Activated CD4-positive, alpha-beta memory T cell treated with anti-CD3 and anti-CD28 coated beads, Interleukin-2, amount 10 ng/mL, durations not matched to agents 7 days and 5 days (primary cell): ENCODE results near the gene TRAPPC14. TPM values are rescaled to one million over a fixed set of nuclear protein-coding genes. Genes with fewer than 3 reads are reported as not detected.

Experiments used
- CTCF ChIA-PET: fragments of 350-600 bp; sonication (Branson Sonifier 250); formaldehyde crosslinking; loops from one replicate; lab custom pipeline; 2021; ENCODE audit warnings: antibody characterized with exemption, inconsistent platforms; lab: Charles Lee
- POLR2A ChIA-PET: fragments of 350-600 bp; sonication (Branson Sonifier 250); formaldehyde crosslinking; loops from one replicate; lab custom pipeline; 2021; ENCODE audit warnings: antibody characterized with exemption; lab: Charles Lee
- DNase-seq: peaks from one replicate; pipeline ENCODE4 v3.0.0-alpha.2; 2020
- H3K27ac Mint-ChIP-seq: one replicate; pipeline ENCODE4 v1.8.0; 2021; ENCODE audit warnings: mild to moderate bottlenecking, mixed read lengths
- H3K27me3 Mint-ChIP-seq: one replicate; pipeline ENCODE4 v1.8.0; 2021; ENCODE audit warnings: mixed read lengths
- H3K36me3 Mint-ChIP-seq: one replicate; pipeline ENCODE4 v1.8.0; 2021; ENCODE audit warnings: low read depth, mixed read lengths
- H3K4me1 Mint-ChIP-seq: one replicate; pipeline ENCODE4 v1.8.0; 2021; ENCODE audit warnings: mixed read lengths
- H3K4me3 Mint-ChIP-seq: one replicate; pipeline ENCODE4 v1.8.0; 2021; ENCODE audit warnings: mild to moderate bottlenecking, mixed read lengths
- H3K9me3 Mint-ChIP-seq: one replicate; pipeline ENCODE4 v1.8.0; 2021; ENCODE audit warnings: mixed read lengths
- total RNA-seq, 2 experiments: library from RNA; stranded (reverse); gene quantifications; one replicate each; pipeline ENCODE4 v1.2.3, GENCODE V29; 2021

Gene TRAPPC14
- total RNA-seq, 2 experiments from 2014 or later = 37.8 to 41.2 TPM

DNA sequence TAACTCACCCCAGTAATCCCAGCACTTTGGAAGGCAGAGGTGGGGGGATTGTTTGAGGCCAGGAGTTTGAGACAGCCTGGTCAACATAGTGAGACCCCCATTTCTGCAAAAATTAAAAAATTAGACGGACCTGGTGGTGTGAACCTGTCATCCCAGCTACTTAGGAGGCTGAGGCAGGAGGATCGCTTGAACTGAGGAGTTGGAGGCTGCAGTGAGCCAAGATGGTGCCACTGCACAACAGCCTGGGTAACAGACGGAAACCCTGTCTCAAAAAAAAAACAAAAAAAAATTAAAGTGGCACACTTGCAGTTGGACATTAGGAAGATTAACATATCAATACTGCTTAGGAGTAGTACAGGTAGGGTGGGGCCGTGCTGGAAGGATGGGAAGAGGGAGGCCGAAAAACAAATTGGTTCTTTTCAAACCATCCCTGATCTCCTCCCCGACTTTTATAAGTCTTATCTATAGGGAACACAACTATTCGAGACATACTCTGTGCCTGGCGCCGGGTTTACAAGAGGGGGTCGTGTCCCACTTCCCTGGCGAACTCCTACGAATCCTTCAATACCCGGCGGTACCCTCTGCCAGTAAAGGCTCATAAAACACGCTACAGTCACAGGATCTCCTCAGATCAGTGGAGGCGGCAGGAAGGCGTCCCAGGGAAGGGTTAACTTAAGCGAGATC lies 40.0 kb downstream of the TRAPPC14 start:
- CTCF ChIA-PET = interaction anchor here (0.7 kb wide), 1 partner anchor 69 kb away, joined by 3 read pairs; no protein-coding TSS in a partner anchor
- no peaks in the 10 kb centered on the region for H3K9me3 Mint-ChIP-seq
- no peak for DNase-seq

GRCh38 chr7:100115026-100115425 lies 43.5 kb downstream of the TRAPPC14 start:
- no peaks in the 10 kb centered on the region for H3K9me3 Mint-ChIP-seq
- POLR2A ChIA-PET = interaction anchor here (1.3 to 5.3 kb wide), 2 partner anchors 11 to 14 kb away, joined by 6 to 32 read pairs; partner anchors contain the start of genes AP4M1, MBLAC1 and MCM7
- H3K4me3 Mint-ChIP-seq = no peak overlapping the region
- H3K36me3 Mint-ChIP-seq = peaks cover 34% of the 10 kb centered on the region
- CTCF ChIA-PET = no interaction called here
- H3K27me3 Mint-ChIP-seq = no peaks in the 10 kb centered on the region
- peaks cover 13% of the 10 kb centered on the region for H3K4me1 Mint-ChIP-seq
- no peak overlapping the region for H3K27ac Mint-ChIP-seq
- no peak for DNase-seq

More for the DNA sequence above, 40.0 kb downstream of the TRAPPC14 start:
- H3K27me3 Mint-ChIP-seq = no peaks in the 10 kb centered on the region
- peaks cover 29% of the 10 kb centered on the region for H3K4me1 Mint-ChIP-seq
- peak overlapping the region; percentile 82 for H3K27ac Mint-ChIP-seq
- POLR2A ChIA-PET = interaction anchor here (1.4 kb wide), 1 partner anchor 17 kb away, joined by 5 read pairs; the partner anchor contains the start of genes AP4M1 and MCM7
- peaks cover 24% of the 10 kb centered on the region for H3K36me3 Mint-ChIP-seq
- peak overlapping the region; percentile 86 for H3K4me3 Mint-ChIP-seq

DNA sequence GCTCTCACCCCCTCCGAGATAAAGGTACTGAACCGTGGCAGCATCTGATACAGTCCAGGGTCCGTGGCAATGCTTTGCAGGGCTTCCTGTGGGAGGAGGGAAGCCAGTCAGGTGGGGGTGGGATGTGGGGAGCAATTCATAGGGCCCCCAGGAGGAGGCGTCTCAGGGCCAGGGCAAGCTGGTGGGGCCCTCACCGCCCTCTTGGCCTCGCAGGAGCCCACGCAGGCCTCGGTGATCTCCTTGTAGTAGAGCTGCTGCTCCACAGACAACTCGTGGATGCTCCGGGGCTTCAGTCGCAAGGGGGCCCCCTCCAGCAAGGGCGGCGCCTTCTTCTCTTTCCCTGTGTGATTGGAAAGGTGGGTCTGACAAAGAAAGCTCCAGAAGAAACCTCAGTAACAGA lies 46.6 kb downstream of the TRAPPC14 start:
- Mint-ChIP-seq H3K9me3 (no peaks in the 10 kb centered on the region), H3K4me3 (no peak overlapping the region), H3K27ac (no peak overlapping the region), H3K36me3 (peaks cover 52% of the 10 kb centered on the region), H3K4me1 (peaks cover 2% of the 10 kb centered on the region), H3K27me3 (no peaks in the 10 kb centered on the region)
- CTCF ChIA-PET = interaction anchor here (2.6 kb wide), 1 partner anchor 21 kb away, joined by 7 read pairs; no protein-coding TSS in a partner anchor
- DNase-seq = no peak
- POLR2A ChIA-PET = interaction anchor here (0.7 to 5.3 kb wide), 3 partner anchors 8 to 17 kb away, joined by 3 to 32 read pairs (median 3); partner anchors contain the start of genes AP4M1 and MCM7

DNA sequence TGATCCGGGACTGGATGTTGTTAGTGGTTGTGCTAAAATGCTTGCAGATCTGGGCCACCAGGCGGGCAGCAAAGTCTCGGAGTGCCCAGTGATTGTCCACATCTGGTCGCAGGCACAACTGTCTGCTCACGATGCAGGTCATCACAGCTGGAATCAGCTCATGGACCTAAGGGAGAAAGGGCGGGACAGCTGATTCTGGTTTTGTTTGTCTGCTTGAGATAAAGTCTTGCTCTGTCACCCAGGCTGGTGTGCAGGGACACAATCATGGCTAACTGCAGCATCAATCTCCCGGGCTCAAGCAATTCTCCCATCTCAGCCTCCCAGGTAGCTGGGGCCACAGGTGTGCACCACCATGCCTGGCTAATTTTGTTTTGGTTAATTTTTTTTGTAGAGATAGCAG lies 47.4 kb downstream of the TRAPPC14 start:
- no peak for DNase-seq
- no peak overlapping the region for H3K4me3 Mint-ChIP-seq
- peaks cover 52% of the 10 kb centered on the region for H3K36me3 Mint-ChIP-seq
- POLR2A ChIA-PET = interaction anchor here (1.4 to 5.3 kb wide), 2 partner anchors 9 to 10 kb away, joined by 3 to 32 read pairs; partner anchors contain the start of genes AP4M1 and MCM7
- H3K4me1 Mint-ChIP-seq = no peaks in the 10 kb centered on the region
- no peak overlapping the region for H3K27ac Mint-ChIP-seq
- CTCF ChIA-PET = interaction anchor here (0.5 to 2.6 kb wide), 2 partner anchors 15 to 22 kb away, joined by 3 to 7 read pairs; no protein-coding TSS in a partner anchor
- no peaks in the 10 kb centered on the region for H3K27me3 Mint-ChIP-seq
- no peaks in the 10 kb centered on the region for H3K9me3 Mint-ChIP-seq

- ChIA-PET CTCF (no interaction called here), POLR2A (no interaction called here)
- H3K36me3 Mint-ChIP-seq = peaks cover 56% of the 10 kb centered on the region
- no peaks in the 10 kb centered on the region for H3K9me3 Mint-ChIP-seq
- no peak overlapping the region for H3K27ac Mint-ChIP-seq
- DNase-seq = no peak
- H3K4me1 Mint-ChIP-seq = no peaks in the 10 kb centered on the region
- H3K27me3 Mint-ChIP-seq = no peaks in the 10 kb centered on the region
- no peak overlapping the region for H3K4me3 Mint-ChIP-seq
Observed at GRCh38 chr7:100109521-100110163, 48.9 kb downstream of the TRAPPC14 start.

- Mint-ChIP-seq H3K9me3 (no peaks in the 10 kb centered on the region), H3K4me3 (no peak overlapping the region), H3K27ac (no peak overlapping the region), H3K36me3 (peaks cover 58% of the 10 kb centered on the region), H3K4me1 (peaks cover 6% of the 10 kb centered on the region), H3K27me3 (no peaks in the 10 kb centered on the region)
- DNase-seq = no peak
- ChIA-PET CTCF (no interaction called here), POLR2A (no interaction called here)
Observed at GRCh38 chr7:100107890-100108289, 50.6 kb downstream of the TRAPPC14 start.

DNA sequence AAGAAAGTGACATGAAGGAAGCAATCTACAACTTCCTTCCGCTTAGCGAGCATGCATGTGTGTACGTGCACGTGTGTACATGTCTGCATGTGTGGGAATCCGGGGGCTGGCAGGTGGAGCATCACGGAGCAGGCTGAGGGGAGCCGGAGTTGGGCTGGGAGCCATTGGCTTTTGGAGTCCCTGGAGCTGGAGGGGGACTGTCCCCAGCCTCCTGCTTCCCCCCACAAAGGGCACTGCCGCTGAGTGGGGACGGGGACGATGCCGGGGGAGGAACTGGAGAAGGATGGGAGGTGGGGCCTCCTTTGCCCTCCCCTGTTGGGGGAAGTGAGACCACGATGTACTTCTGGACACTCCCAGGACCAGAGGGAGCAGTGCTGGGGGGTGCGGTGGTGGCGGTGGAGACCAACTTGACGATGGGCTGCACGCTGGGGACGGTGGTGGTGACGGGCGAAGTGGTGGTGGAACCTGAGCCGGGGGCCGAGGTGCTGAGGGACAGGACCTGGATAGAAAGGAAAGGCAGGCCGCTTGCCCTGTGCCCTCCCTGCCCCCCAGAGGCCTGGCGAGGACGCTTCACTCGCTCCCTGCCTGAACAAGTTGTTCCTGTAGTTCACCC lies 51.3 kb downstream of the TRAPPC14 start:
- CTCF ChIA-PET = no interaction called here
- Mint-ChIP-seq H3K4me3 (no peak overlapping the region), H3K27me3 (no peaks in the 10 kb centered on the region), H3K9me3 (no peaks in the 10 kb centered on the region), H3K27ac (no peak overlapping the region), H3K36me3 (peaks cover 54% of the 10 kb centered on the region), H3K4me1 (peaks cover 12% of the 10 kb centered on the region)
- DNase-seq = no peak
- POLR2A ChIA-PET = no interaction called here

DNA sequence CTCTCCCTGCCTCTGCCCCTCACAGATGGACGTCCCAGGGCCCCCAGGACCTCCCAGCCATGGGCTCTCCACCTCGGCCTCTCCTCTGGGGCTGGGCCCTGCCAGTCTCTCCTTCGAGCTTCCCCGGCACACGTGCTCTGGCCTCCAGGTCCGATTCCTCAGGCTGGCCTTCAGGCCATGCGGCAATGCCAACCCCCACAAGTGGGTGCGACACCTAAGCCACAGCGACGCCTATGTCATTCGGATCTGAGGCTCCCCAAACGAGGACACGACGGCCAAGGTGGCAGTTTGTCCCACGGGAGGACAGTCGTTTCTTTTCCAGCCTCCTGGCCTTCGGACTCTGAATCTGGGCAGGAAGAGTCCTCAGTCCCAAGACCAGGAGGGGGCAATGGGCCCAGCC lies 51.9 kb downstream of the TRAPPC14 start:
- no peaks in the 10 kb centered on the region for H3K9me3 Mint-ChIP-seq
- H3K4me1 Mint-ChIP-seq = peaks cover 12% of the 10 kb centered on the region
- ChIA-PET POLR2A (interaction anchor here (3.0 kb wide), 1 partner anchor 19 kb away, joined by 13 read pairs; the partner anchor contains the start of gene MBLAC1), CTCF (no interaction called here)
- no peaks in the 10 kb centered on the region for H3K27me3 Mint-ChIP-seq
- no peak overlapping the region for H3K27ac Mint-ChIP-seq
- DNase-seq = no peak
- no peak overlapping the region for H3K4me3 Mint-ChIP-seq
- H3K36me3 Mint-ChIP-seq = peaks cover 51% of the 10 kb centered on the region

- Mint-ChIP-seq H3K4me3 (no peak overlapping the region), H3K27ac (no peak overlapping the region), H3K4me1 (peaks cover 15% of the 10 kb centered on the region), H3K27me3 (no peaks in the 10 kb centered on the region), H3K36me3 (peaks cover 45% of the 10 kb centered on the region), H3K9me3 (no peaks in the 10 kb centered on the region)
- CTCF ChIA-PET = no interaction called here
- DNase-seq = no peak
- POLR2A ChIA-PET = interaction anchor here (3.0 kb wide), 1 partner anchor 21 kb away, joined by 13 read pairs; the partner anchor contains the start of gene MBLAC1
Observed at GRCh38 chr7:100105534-100105933, 53.0 kb downstream of the TRAPPC14 start.

Other genes with a start within 250 kb of the TRAPPC14 start
- 10 to 100 TPM; 28.9 to 29.5 TPM for gene TRIM4, start 239.2 kb downstream of the TRAPPC14 start, total RNA-seq
- not detected for gene GJC3, start 229.1 kb downstream of the TRAPPC14 start, total RNA-seq
- gene AZGP1, start 182.7 kb downstream of the TRAPPC14 start, total RNA-seq = not detected
- gene ZKSCAN1, start 143.1 kb downstream of the TRAPPC14 start, total RNA-seq = 10 to 100 TPM; 63.1 to 65.5 TPM
- gene ZSCAN21, start 108.9 kb downstream of the TRAPPC14 start, total RNA-seq = 1 to 10 TPM; 6.9 TPM
- 10 to 100 TPM; 21.1 to 22.1 TPM for gene ZNF3, start 77.0 kb downstream of the TRAPPC14 start, total RNA-seq
- 10 to 100 TPM; 81.7 to 86.3 TPM for gene COPS6, start 69.8 kb downstream of the TRAPPC14 start, total RNA-seq
- gene MCM7, start 57.3 kb downstream of the TRAPPC14 start, total RNA-seq = 100 to 1,000 TPM; 266 to 273 TPM
- gene AP4M1, start 57.1 kb downstream of the TRAPPC14 start, total RNA-seq = 10 to 100 TPM; 10.6 to 15.2 TPM
- 10 to 100 TPM; 54.6 to 56.5 TPM for gene TAF6, start 39.4 kb downstream of the TRAPPC14 start, total RNA-seq
- gene CNPY4, start 39.1 kb downstream of the TRAPPC14 start, total RNA-seq = 10 to 100 TPM; 31.3 to 32.5 TPM
- gene MBLAC1, start 31.8 kb downstream of the TRAPPC14 start, total RNA-seq = 1 to 10 TPM; 3.4 to 4.1 TPM
- 100 to 1,000 TPM; 164 to 167 TPM for gene LAMTOR4, start 9.8 kb downstream of the TRAPPC14 start, total RNA-seq
- 1 to 10 TPM; 2.4 to 2.7 TPM for gene GAL3ST4, start 9.9 kb upstream of the TRAPPC14 start, total RNA-seq
- gene GPC2, start 18.7 kb upstream of the TRAPPC14 start, total RNA-seq = 1 to 10 TPM; 3.8 to 4.8 TPM
- 10 to 100 TPM; 12.9 to 13.1 TPM for gene STAG3, start 19.2 kb upstream of the TRAPPC14 start, total RNA-seq
- 10 to 100 TPM; 70.5 to 71.8 TPM for gene PVRIG, start 61.2 kb upstream of the TRAPPC14 start, total RNA-seq
- not detected for gene SPDYE3, start 149.0 kb upstream of the TRAPPC14 start, total RNA-seq
- 10 to 100 TPM; 39.8 to 40.6 TPM for gene PILRB, start 199.4 kb upstream of the TRAPPC14 start, total RNA-seq
- 1 to 10 TPM; 1.3 to 1.5 TPM for gene PILRA, start 214.8 kb upstream of the TRAPPC14 start, total RNA-seq